SU-DHL-6 (cell line): ENCODE data around the gene PARVB.
"Not testable (repeated sequence)": the region's sequence is repeated elsewhere in the genome, so short reads cannot be mapped to it uniquely, and the experiment has no call there.

Source experiments
- H2AFZ ChIP-seq: fragments of 200-600 bp; sonication (generic); 2 replicates; pipeline ENCODE4 v1.6.1; 2014; ENCODE audit warnings: low read depth, mild to moderate bottlenecking, moderate library complexity, mixed read lengths, antibody characterized with exemption, low read length; ENCODE audit not compliant: severe bottlenecking
- H3F3A ChIP-seq: fragments of 200-600 bp; shearing (Covaris generic); 2 replicates; pipeline ENCODE4 v1.6.0; 2016; ENCODE audit warnings: antibody characterized with exemption, mild to moderate bottlenecking; ENCODE audit not compliant: insufficient read depth
- H3K27ac ChIP-seq: fragments of 200-600 bp; sonication (generic); 2 replicates; pipeline ENCODE4 v1.5.1; 2016; ENCODE audit warnings: low read depth, mild to moderate bottlenecking, low read length, moderate library complexity, mixed read lengths
- H3K27me3 ChIP-seq: fragments of 200-600 bp; sonication (generic), shearing (Covaris generic); 2 replicates; pipeline ENCODE4 v1.6.0; 2014; ENCODE audit warnings: mild to moderate bottlenecking, low read length
- H3K36me3 ChIP-seq: fragments of 200-600 bp; sonication (generic); 2 replicates; pipeline ENCODE4 v1.6.1; 2014; ENCODE audit warnings: mild to moderate bottlenecking, low read length, mixed read lengths
- H3K4me2 ChIP-seq: fragments of 300-600, 200-600 bp; shearing (Covaris generic), sonication (generic); 2 replicates; pipeline ENCODE4 v1.6.0; 2014; ENCODE audit warnings: low read length, low read depth, mild to moderate bottlenecking; ENCODE audit not compliant: poor library complexity, severe bottlenecking
- H3K4me3 ChIP-seq: fragments of 200-600 bp; sonication (generic); 2 replicates; pipeline ENCODE4 v1.5.1; 2014; ENCODE audit warnings: antibody characterized with exemption, low read length, mild to moderate bottlenecking, mixed read lengths; ENCODE audit not compliant: insufficient read depth, poor library complexity, severe bottlenecking
- H3K79me2 ChIP-seq: fragments of 200-600 bp; sonication (generic); 2 replicates; pipeline ENCODE4 v1.6.1; 2014; ENCODE audit warnings: mild to moderate bottlenecking, low read length, moderate library complexity; ENCODE audit not compliant: insufficient read depth
- H3K9ac ChIP-seq: fragments of 200-600 bp; sonication (generic); 2 replicates; pipeline ENCODE4 v1.7.0; 2014; ENCODE audit warnings: mild to moderate bottlenecking, low read length
- H3K9me2 ChIP-seq: fragments of 200-600 bp; sonication (generic); replicated peaks from 2 replicates; pipeline ENCODE4 v1.6.1; 2014; ENCODE audit warnings: low read length; ENCODE audit not compliant: insufficient read depth
- H3K9me3 ChIP-seq: fragments of 200-600 bp; sonication (generic); 2 replicates; pipeline ENCODE4 v1.6.1; 2014; ENCODE audit warnings: low read length, mixed read lengths; ENCODE audit not compliant: insufficient read depth
- H4K20me1 ChIP-seq: fragments of 200-600 bp; sonication (generic); 2 replicates; pipeline ENCODE4 v1.6.1; 2014; ENCODE audit warnings: low read depth, mild to moderate bottlenecking, antibody characterized with exemption, low read length, moderate library complexity, mixed read lengths
- EZH2phosphoT487 ChIP-seq: fragments of 200-600 bp; sonication (generic), shearing (Covaris generic); conservative IDR thresholded peaks from 2 replicates; pipeline ENCODE4 v1.6.1; 2018; ENCODE audit warnings: mild to moderate bottlenecking, antibody characterized with exemption, low read length, moderate library complexity, mixed read lengths
- TF ChIP-seq, protein P1 (sequence below): fragments of 200-600 bp; sonication (generic); IDR thresholded peaks from one replicate; pipeline ENCODE4 v1.5.1; 2017; ENCODE audit warnings: antibody characterized with exemption, mild to moderate bottlenecking, low read length, moderate library complexity; ENCODE audit not compliant: insufficient read depth, poor library complexity, severe bottlenecking

Gene PARVB

DNA sequence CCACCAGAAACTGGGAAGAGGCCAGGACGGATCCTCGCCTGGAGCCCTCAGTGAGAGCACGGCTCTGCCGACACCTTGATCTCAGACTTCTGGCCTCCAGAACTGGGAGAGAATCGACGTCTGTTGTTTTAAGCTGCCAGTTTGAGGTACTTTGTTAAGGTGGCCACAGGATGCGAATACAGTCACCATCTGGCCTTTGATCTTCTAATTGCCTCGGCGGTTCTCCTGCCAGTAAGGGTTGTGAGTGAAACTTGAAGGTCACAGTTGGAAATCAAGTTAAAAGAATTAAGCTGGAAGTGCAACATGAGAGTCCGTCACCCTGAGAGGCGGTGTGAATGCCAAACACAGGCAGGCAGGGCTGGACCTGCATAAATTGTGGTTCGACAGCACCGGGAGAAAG lies 27.9 kb downstream of the PARVB start:
- Histone ChIP-seq H3K9me3 (no peaks in the 10 kb centered on the region), H3K27me3 (no peaks in the 10 kb centered on the region), H3K79me2 (no peaks in the 10 kb centered on the region), H2AFZ (no peak overlapping the region), H3K9ac (no peak overlapping the region), H3K4me3 (no peak overlapping the region), H3K27ac (no peak overlapping the region), H4K20me1 (no peaks in the 10 kb centered on the region), H3F3A (no peaks in the 10 kb centered on the region), H3K36me3 (no peaks in the 10 kb centered on the region), H3K4me2 (no peak overlapping the region), H3K9me2 (no peaks in the 10 kb centered on the region)
- no peak for TF ChIP-seq EZH2phosphoT487
- TF ChIP-seq, protein P1, sequence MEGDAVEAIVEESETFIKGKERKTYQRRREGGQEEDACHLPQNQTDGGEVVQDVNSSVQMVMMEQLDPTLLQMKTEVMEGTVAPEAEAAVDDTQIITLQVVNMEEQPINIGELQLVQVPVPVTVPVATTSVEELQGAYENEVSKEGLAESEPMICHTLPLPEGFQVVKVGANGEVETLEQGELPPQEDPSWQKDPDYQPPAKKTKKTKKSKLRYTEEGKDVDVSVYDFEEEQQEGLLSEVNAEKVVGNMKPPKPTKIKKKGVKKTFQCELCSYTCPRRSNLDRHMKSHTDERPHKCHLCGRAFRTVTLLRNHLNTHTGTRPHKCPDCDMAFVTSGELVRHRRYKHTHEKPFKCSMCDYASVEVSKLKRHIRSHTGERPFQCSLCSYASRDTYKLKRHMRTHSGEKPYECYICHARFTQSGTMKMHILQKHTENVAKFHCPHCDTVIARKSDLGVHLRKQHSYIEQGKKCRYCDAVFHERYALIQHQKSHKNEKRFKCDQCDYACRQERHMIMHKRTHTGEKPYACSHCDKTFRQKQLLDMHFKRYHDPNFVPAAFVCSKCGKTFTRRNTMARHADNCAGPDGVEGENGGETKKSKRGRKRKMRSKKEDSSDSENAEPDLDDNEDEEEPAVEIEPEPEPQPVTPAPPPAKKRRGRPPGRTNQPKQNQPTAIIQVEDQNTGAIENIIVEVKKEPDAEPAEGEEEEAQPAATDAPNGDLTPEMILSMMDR: no peak

DNA sequence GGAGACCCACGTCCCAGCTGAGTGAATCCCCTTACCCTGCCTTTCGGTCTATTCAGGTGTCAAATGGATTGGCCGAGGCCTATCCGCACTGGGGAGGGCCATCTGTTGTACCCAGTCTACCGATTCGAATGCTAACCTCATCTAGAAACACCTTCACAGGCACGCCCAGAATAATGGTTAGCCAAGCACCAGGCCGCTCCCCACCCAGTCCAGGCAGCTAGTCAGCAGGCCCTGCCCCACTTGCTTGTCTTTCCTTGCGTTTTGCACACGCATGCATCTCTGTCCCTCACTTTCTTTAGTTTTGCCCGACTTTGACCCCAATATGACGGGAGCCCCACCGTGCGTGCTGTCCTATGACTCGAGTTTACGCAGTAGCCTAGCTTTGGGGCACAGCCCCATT lies 31.7 kb downstream of the PARVB start:
- Histone ChIP-seq H3K79me2 (no peaks in the 10 kb centered on the region), H3K27ac (no peak overlapping the region), H3K4me2 (no peak overlapping the region)

DNA sequence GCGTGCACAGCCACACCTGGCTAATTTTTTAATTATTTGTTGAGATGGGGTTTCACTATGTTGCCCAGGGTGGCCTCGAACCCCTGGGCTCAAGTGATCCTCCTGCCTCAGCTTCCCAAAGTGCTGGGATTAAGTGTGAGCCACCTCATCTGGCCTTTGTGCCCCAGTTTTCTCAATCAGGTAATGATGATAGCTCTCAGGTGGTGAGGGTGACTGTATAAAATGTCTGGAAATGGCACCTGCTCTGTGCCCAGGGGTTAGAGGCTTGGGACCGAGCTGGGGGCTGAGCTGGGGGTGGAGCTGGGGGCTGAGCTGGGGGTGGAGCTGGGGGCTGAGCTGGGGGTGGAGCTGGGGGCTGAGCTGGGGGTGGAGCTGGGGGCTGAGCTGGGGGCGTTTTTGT lies 32.5 kb downstream of the PARVB start:
- not testable (repeated sequence) for H3K9me2 ChIP-seq, H3K4me3 ChIP-seq, H4K20me1 ChIP-seq, H3K27ac ChIP-seq, H3F3A ChIP-seq, H3K79me2 ChIP-seq, H3K27me3 ChIP-seq, H2AFZ ChIP-seq, H3K9ac ChIP-seq, H3K36me3 ChIP-seq, H3K4me2 ChIP-seq, H3K9me3 ChIP-seq

More for the DNA sequence above, 31.7 kb downstream of the PARVB start:
- no peaks in the 10 kb centered on the region for H4K20me1 ChIP-seq
- no peak overlapping the region for H3K9ac ChIP-seq
- no peak overlapping the region for H2AFZ ChIP-seq
- no peak overlapping the region for H3K4me3 ChIP-seq
- TF ChIP-seq, protein P1: no peak
- TF ChIP-seq EZH2phosphoT487: no peak
- no peaks in the 10 kb centered on the region for H3K9me2 ChIP-seq
- no peaks in the 10 kb centered on the region for H3K9me3 ChIP-seq
- no peaks in the 10 kb centered on the region for H3K36me3 ChIP-seq
- no peaks in the 10 kb centered on the region for H3F3A ChIP-seq
- no peaks in the 10 kb centered on the region for H3K27me3 ChIP-seq

DNA sequence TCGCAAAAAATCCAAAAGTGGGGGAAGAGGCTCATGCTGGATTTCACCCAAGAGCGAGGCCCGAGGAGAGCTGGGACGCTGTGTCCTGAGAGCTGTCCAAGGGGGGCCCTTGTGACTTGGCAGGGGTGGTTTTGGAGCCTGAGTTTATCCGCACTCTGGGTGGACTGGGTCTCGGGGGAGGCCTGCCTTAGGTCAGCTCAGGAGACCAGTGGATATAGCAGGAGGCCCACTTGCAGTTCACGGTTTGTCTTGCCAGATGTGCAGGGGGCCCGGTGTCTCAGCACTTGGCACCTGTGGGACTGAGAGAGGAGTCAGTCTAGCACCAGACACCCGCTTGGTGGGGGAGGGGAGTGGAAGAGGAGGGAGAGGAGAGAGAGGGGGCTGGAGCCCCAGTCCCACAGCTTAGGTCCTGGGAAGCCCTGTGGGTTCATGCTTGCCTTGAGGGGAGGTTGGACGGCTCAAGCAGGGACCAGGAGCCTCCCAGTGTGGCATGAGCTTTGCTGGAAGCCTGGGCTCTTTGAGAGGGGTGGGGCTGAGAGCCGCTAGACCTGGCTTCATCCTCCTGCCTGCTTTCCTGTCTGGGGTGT lies 33.4 kb downstream of the PARVB start:
- H3K9ac ChIP-seq: no peak overlapping the region
- H4K20me1 ChIP-seq: no peaks in the 10 kb centered on the region
- H3K27me3 ChIP-seq: no peaks in the 10 kb centered on the region
- no peaks in the 10 kb centered on the region for H3F3A ChIP-seq
- H3K9me3 ChIP-seq: no peaks in the 10 kb centered on the region
- H3K4me3 ChIP-seq: no peak overlapping the region
- no peak overlapping the region for H2AFZ ChIP-seq
- H3K79me2 ChIP-seq: no peaks in the 10 kb centered on the region
- H3K9me2 ChIP-seq: no peaks in the 10 kb centered on the region
- TF ChIP-seq, protein P1: no peak
- TF ChIP-seq EZH2phosphoT487: no peak
- H3K27ac ChIP-seq: no peak overlapping the region
- no peak overlapping the region for H3K4me2 ChIP-seq
- H3K36me3 ChIP-seq: no peaks in the 10 kb centered on the region
